SU-DHL-6 (cell line): ENCODE results near the gene DYNC1H1.

ENCODE experiments used
- H2AFZ ChIP-seq: fragments of 200-600 bp; sonication (generic); 2 replicates; pipeline ENCODE4 v1.6.1; 2014; ENCODE audit warnings: low read depth, mild to moderate bottlenecking, moderate library complexity, mixed read lengths, antibody characterized with exemption, low read length; ENCODE audit not compliant: severe bottlenecking
- H3F3A ChIP-seq: fragments of 200-600 bp; shearing (Covaris generic); 2 replicates; pipeline ENCODE4 v1.6.0; 2016; ENCODE audit warnings: antibody characterized with exemption, mild to moderate bottlenecking; ENCODE audit not compliant: insufficient read depth
- H3K27ac ChIP-seq: fragments of 200-600 bp; sonication (generic); 2 replicates; pipeline ENCODE4 v1.5.1; 2016; ENCODE audit warnings: low read depth, mild to moderate bottlenecking, low read length, moderate library complexity, mixed read lengths
- H3K27me3 ChIP-seq: fragments of 200-600 bp; sonication (generic), shearing (Covaris generic); 2 replicates; pipeline ENCODE4 v1.6.0; 2014; ENCODE audit warnings: mild to moderate bottlenecking, low read length
- H3K36me3 ChIP-seq: fragments of 200-600 bp; sonication (generic); 2 replicates; pipeline ENCODE4 v1.6.1; 2014; ENCODE audit warnings: mild to moderate bottlenecking, low read length, mixed read lengths
- H3K4me2 ChIP-seq: fragments of 300-600, 200-600 bp; shearing (Covaris generic), sonication (generic); 2 replicates; pipeline ENCODE4 v1.6.0; 2014; ENCODE audit warnings: low read length, low read depth, mild to moderate bottlenecking; ENCODE audit not compliant: poor library complexity, severe bottlenecking
- H3K4me3 ChIP-seq: fragments of 200-600 bp; sonication (generic); 2 replicates; pipeline ENCODE4 v1.5.1; 2014; ENCODE audit warnings: antibody characterized with exemption, low read length, mild to moderate bottlenecking, mixed read lengths; ENCODE audit not compliant: insufficient read depth, poor library complexity, severe bottlenecking
- H3K79me2 ChIP-seq: fragments of 200-600 bp; sonication (generic); 2 replicates; pipeline ENCODE4 v1.6.1; 2014; ENCODE audit warnings: mild to moderate bottlenecking, low read length, moderate library complexity; ENCODE audit not compliant: insufficient read depth
- H3K9ac ChIP-seq: fragments of 200-600 bp; sonication (generic); 2 replicates; pipeline ENCODE4 v1.7.0; 2014; ENCODE audit warnings: mild to moderate bottlenecking, low read length
- H3K9me2 ChIP-seq: fragments of 200-600 bp; sonication (generic); replicated peaks from 2 replicates; pipeline ENCODE4 v1.6.1; 2014; ENCODE audit warnings: low read length; ENCODE audit not compliant: insufficient read depth
- H3K9me3 ChIP-seq: fragments of 200-600 bp; sonication (generic); 2 replicates; pipeline ENCODE4 v1.6.1; 2014; ENCODE audit warnings: low read length, mixed read lengths; ENCODE audit not compliant: insufficient read depth
- H4K20me1 ChIP-seq: fragments of 200-600 bp; sonication (generic); 2 replicates; pipeline ENCODE4 v1.6.1; 2014; ENCODE audit warnings: low read depth, mild to moderate bottlenecking, antibody characterized with exemption, low read length, moderate library complexity, mixed read lengths
- CTCF ChIP-seq: fragments of 200-600 bp; sonication (generic); IDR thresholded peaks from one replicate; pipeline ENCODE4 v1.5.1; 2017; ENCODE audit warnings: antibody characterized with exemption, mild to moderate bottlenecking, low read length, moderate library complexity; ENCODE audit not compliant: insufficient read depth, poor library complexity, severe bottlenecking
- EZH2phosphoT487 ChIP-seq: fragments of 200-600 bp; sonication (generic), shearing (Covaris generic); conservative IDR thresholded peaks from 2 replicates; pipeline ENCODE4 v1.6.1; 2018; ENCODE audit warnings: mild to moderate bottlenecking, antibody characterized with exemption, low read length, moderate library complexity, mixed read lengths

The DYNC1H1 gene

GRCh38 chr14:101953151-101953550 lies 11.2 kb upstream of the DYNC1H1 start:
- peaks cover 5% of the 10 kb centered on the region for H3K79me2 ChIP-seq
- no peaks in the 10 kb centered on the region for H3K36me3 ChIP-seq
- H3K9ac ChIP-seq: no peak overlapping the region
- no peak overlapping the region for H2AFZ ChIP-seq
- H3F3A ChIP-seq: no peaks in the 10 kb centered on the region
- H3K9me2 ChIP-seq: no peaks in the 10 kb centered on the region
- H3K4me2 ChIP-seq: no peak overlapping the region
- H3K27ac ChIP-seq: no peak overlapping the region
- H3K27me3 ChIP-seq: no peaks in the 10 kb centered on the region
- no peaks in the 10 kb centered on the region for H4K20me1 ChIP-seq
- H3K4me3 ChIP-seq: no peak overlapping the region
- TF ChIP-seq CTCF: no peak
- TF ChIP-seq EZH2phosphoT487: no peak
- no peaks in the 10 kb centered on the region for H3K9me3 ChIP-seq

DNA sequence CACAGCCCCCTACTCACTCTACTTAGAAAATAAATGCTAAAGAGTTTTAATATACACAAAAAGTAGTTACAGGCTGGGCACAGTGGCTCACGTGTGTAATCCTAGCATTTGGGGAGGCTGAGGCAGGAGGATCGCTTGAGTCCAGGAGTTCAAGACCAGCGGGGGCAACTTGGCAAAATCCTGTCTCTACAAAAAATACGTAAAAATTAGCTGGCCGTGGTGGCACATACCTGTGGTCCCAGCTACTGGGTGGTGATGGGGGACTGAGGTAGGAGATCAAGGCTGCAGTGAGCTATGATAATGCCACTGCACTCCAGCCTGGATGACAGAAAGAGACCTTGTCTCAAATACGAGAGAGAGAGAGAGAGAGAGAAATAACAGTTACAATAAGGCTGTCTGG lies 9.9 kb upstream of the DYNC1H1 start:
- H3F3A ChIP-seq: no peaks in the 10 kb centered on the region
- no peaks in the 10 kb centered on the region for H3K9me3 ChIP-seq
- H4K20me1 ChIP-seq: no peaks in the 10 kb centered on the region
- TF ChIP-seq CTCF: no peak
- TF ChIP-seq EZH2phosphoT487: no peak
- no peak overlapping the region for H3K27ac ChIP-seq
- H3K4me2 ChIP-seq: no peak overlapping the region
- no peak overlapping the region for H3K9ac ChIP-seq
- H3K9me2 ChIP-seq: no peaks in the 10 kb centered on the region
- H3K4me3 ChIP-seq: no peak overlapping the region
- H3K79me2 ChIP-seq: no peaks in the 10 kb centered on the region
- no peaks in the 10 kb centered on the region for H3K27me3 ChIP-seq
- no peak overlapping the region for H2AFZ ChIP-seq
- no peaks in the 10 kb centered on the region for H3K36me3 ChIP-seq

DNA sequence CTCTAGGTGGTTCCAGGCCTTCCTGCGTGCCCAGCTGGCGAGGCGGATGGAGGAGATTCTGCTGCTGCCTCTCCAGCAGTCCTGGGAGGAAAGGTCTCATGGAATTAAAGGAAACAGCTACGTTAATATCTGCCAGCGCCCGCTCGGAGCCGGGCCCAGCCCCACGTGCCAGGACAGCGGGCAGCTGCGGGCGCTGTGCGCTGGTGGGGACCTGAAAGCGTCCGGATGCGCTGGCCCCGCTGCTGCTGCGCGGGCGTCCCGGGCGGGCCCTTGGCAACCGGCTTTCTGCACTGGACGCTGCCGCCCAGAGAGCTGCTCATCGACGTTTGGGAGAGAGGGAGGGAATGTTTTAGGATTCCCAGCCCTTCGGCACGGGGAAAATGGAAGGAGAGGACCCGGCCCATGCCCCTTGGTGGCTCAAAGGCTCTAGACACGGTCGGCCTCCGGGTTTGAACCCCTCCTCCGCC lies 8.6 kb upstream of the DYNC1H1 start:
- Histone ChIP-seq H3K36me3 (no peaks in the 10 kb centered on the region), H3K27me3 (no peaks in the 10 kb centered on the region), H4K20me1 (no peaks in the 10 kb centered on the region), H3K9me2 (no peaks in the 10 kb centered on the region), H3K4me3 (no peak overlapping the region), H3K9ac (no peak overlapping the region), H3K4me2 (no peak overlapping the region), H3K79me2 (no peaks in the 10 kb centered on the region), H2AFZ (no peak overlapping the region), H3K9me3 (no peaks in the 10 kb centered on the region), H3K27ac (no peak overlapping the region), H3F3A (no peaks in the 10 kb centered on the region)
- no peak for TF ChIP-seq EZH2phosphoT487
- TF ChIP-seq CTCF: no peak
